ENCODE results near the gene FAM227B. TPM values are rescaled to one million over a fixed set of nuclear protein-coding genes. Genes with fewer than 3 reads are reported as not detected.

Gene FAM227B
- total RNA-seq, 4 donors from 2014 or later = 13.3 to 16.7 (median 15.2) TPM

GRCh38 chr15:49309889-49310288 lies 310.7 kb downstream of the FAM227B start:
- H3K4me3 ChIP-seq (replicated peaks in 1 of 3) = no peak overlapping the region
- intact Hi-C loops (cut with DNase I) = no loop called here
- TF ChIP-seq CTCF (IDR thresholded peaks at IDR 0.05) (no peak), POLR2A (IDR thresholded peaks at IDR 0.05) (no peak)
- DNase-seq = no peak
- H3K4me1 ChIP-seq = no peaks in the 10 kb centered on the region
- H3K36me3 ChIP-seq = no peaks in the 10 kb centered on the region
- no peak overlapping the region for H3K27ac ChIP-seq
- no peaks in the 10 kb centered on the region for H3K9me3 ChIP-seq
- H3K27me3 ChIP-seq = no peaks in the 10 kb centered on the region

DNA sequence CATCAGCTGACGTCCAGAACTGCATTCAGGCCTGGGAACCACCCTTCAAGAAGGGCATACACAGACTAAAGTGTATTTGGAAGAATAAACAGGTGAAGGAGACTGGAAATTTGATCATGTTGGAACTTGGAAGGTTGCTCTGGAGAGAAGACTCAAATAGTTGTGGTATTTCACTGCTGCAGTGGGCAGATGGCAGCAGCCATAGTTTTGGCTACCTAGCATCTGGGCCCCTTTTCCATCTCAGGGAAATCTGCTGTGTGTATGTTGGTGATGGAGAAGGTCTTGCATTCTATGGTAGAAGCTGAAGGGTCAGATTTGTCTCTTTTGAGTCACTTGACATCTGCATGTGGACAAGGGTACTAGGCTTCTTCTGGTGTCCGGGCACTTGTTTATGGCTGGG lies 311.9 kb downstream of the FAM227B start:
- no peak for DNase-seq
- Histone ChIP-seq H3K4me3 (replicated peaks in 1 of 3) (no peak overlapping the region), H3K4me1 (no peaks in the 10 kb centered on the region), H3K27ac (no peak overlapping the region), H3K27me3 (no peaks in the 10 kb centered on the region), H3K9me3 (no peaks in the 10 kb centered on the region), H3K36me3 (peaks cover 3 to 6% of the 10 kb centered on the region in 2 donors)
- intact Hi-C loops (cut with DNase I) = no loop called here
- 94 to 97% methylated on average over 2 of the region's 2 CpGs for WGBS, 2 donors
- no peak for TF ChIP-seq CTCF (IDR thresholded peaks at IDR 0.05)
- no peak for TF ChIP-seq POLR2A (IDR thresholded peaks at IDR 0.05)

DNA sequence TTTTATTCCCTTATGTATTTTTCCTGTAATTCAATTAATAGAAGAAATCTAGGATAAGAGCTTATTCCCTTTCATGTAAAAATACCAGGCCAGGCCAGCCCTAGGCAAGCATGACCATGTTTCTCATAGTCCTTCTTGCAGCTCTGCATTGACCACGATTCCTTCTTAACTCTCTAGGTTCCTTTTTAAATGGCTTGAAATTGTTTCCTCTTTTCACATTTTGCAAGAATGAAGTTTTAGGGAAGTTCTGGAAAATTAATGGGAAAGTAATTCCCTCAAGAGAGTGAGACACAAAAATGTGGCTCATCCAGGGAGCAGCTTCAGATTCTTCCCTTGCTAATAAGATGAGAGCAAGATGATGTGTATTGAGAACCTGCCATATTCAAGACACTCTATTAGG lies 314.1 kb downstream of the FAM227B start:
- H3K27me3 ChIP-seq = no peaks in the 10 kb centered on the region
- intact Hi-C loops (cut with DNase I) = no loop called here
- 86 to 90% methylated on average over 1 of the region's 1 CpG for WGBS, 2 donors

DNA sequence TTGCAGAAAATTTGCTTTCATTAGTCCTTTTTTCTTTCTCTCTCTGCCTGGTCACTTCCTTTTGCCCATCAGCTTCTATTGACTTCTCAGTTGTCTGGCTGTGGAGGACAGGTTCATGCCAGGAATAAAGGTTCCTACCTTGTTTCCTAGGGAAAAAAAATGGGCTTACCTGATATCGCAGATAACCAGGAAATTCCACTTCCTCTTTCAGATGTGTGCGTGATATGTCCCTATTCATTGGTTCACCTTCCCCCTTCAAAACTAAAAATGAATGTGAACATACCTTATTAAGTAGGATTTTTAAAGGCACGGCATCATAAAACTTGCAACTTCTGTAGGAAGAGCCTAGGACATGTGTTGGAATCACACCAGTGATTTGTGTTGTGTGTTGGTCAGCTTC lies 317.6 kb downstream of the FAM227B start:
- Histone ChIP-seq H3K27ac (no peak overlapping the region), H3K4me1 (no peaks in the 10 kb centered on the region), H3K4me3 (replicated peaks in 1 of 3) (no peak overlapping the region), H3K9me3 (no peaks in the 10 kb centered on the region), H3K36me3 (peaks cover 3 to 6% of the 10 kb centered on the region in 2 donors), H3K27me3 (no peaks in the 10 kb centered on the region)
- WGBS, 2 donors = 92 to 95% methylated on average over 3 of the region's 3 CpGs
- no peak for DNase-seq
- TF ChIP-seq POLR2A (IDR thresholded peaks at IDR 0.05) (no peak), CTCF (IDR thresholded peaks at IDR 0.05) (no peak)
- intact Hi-C loops (cut with DNase I) = no loop called here

More for the DNA sequence above, 314.1 kb downstream of the FAM227B start:
- Histone ChIP-seq H3K36me3 (peaks cover 3 to 6% of the 10 kb centered on the region in 2 donors), H3K4me3 (replicated peaks in 1 of 3) (no peak overlapping the region), H3K27ac (no peak overlapping the region), H3K4me1 (no peaks in the 10 kb centered on the region), H3K9me3 (no peaks in the 10 kb centered on the region)
- no peak for DNase-seq
- no peak for TF ChIP-seq POLR2A (IDR thresholded peaks at IDR 0.05)
- no peak for TF ChIP-seq CTCF (IDR thresholded peaks at IDR 0.05)

DNA sequence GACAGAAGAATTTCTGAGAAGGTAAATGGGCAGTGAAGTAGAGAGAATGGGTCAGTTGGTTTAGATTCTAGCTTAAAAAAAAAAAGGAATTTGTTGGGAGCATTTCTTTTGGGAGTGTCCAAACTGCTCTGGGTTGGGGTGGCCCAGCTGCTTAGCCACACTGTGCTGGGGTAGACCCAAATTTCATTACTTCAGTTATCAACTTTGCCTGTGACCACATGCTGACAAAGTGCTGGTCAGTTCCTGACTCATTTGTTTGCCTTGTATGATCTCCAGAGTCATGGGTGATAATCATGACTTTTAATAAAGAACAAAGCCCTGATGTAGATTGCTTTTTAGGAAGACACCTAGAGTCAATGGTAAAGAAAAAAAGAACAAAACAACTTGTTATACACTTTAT lies 319.1 kb downstream of the FAM227B start:
- TF ChIP-seq POLR2A (IDR thresholded peaks at IDR 0.05) (no peak), CTCF (IDR thresholded peaks at IDR 0.05) (no peak)
- H3K36me3 ChIP-seq = peaks cover 3 to 6% of the 10 kb centered on the region in 2 donors
- H3K4me3 ChIP-seq (replicated peaks in 1 of 3) = no peak overlapping the region
- intact Hi-C loops (cut with DNase I) = no loop called here
- no peak for DNase-seq
- no peak overlapping the region for H3K27ac ChIP-seq
- no peaks in the 10 kb centered on the region for H3K4me1 ChIP-seq
- no peaks in the 10 kb centered on the region for H3K9me3 ChIP-seq
- H3K27me3 ChIP-seq = no peaks in the 10 kb centered on the region

Data from thyroid gland (tissue), 4 donors.